ENCODE results near the gene WDR45. TPM values are rescaled to one million over a fixed set of nuclear protein-coding genes. Genes with fewer than 3 reads are reported as not detected.

WDR45 gene
- total RNA-seq, 2 donors from 2014 or later: 52.3 to 61.1 TPM

Other genes starting within 250 kb of the WDR45 start
- 1 to 10 TPM; 3.9 to 9.8 TPM for gene PCSK1N, start 244.3 kb downstream of the WDR45 start, total RNA-seq
- gene TIMM17B, start 182.1 kb downstream of the WDR45 start, total RNA-seq: 10 to 100 TPM; 52.4 to 60.3 TPM
- gene PQBP1, start 182.0 kb downstream of the WDR45 start, total RNA-seq: 10 to 100 TPM; 49.5 to 63.7 TPM
- gene SLC35A2, start 168.2 kb downstream of the WDR45 start, total RNA-seq: 10 to 100 TPM; 13.8 to 17.4 TPM
- gene PIM2, start 160.9 kb downstream of the WDR45 start, total RNA-seq: 1 to 10 TPM; 4.0 to 5.5 TPM
- gene OTUD5, start 122.3 kb downstream of the WDR45 start, total RNA-seq: 10 to 100 TPM; 19.0 to 27.0 TPM
- 1 to 10 TPM in 1 of 2 donors, under 1 TPM in 1; 0.99 to 1.4 TPM for gene KCND1, start 108.0 kb downstream of the WDR45 start, total RNA-seq
- 10 to 100 TPM; 23.7 to 25.4 TPM for gene GRIPAP1, start 77.6 kb downstream of the WDR45 start, total RNA-seq
- 10 to 100 TPM; 34.5 to 36.2 TPM for gene TFE3, start 36.5 kb downstream of the WDR45 start, total RNA-seq
- 1 to 10 TPM; 2.4 to 2.7 TPM for gene CCDC120, start 20.9 kb downstream of the WDR45 start, total RNA-seq
- 10 to 100 TPM; 15.6 to 20.1 TPM for gene PRAF2, start 5.9 kb downstream of the WDR45 start, total RNA-seq
- 10 to 100 TPM; 17.1 to 19.4 TPM for gene GPKOW, start 43.8 kb upstream of the WDR45 start, total RNA-seq
- 1 to 10 TPM; 7.7 to 7.9 TPM for gene MAGIX, start 82.9 kb upstream of the WDR45 start, total RNA-seq
- 100 to 1,000 TPM in 1 of 2 donors, 10 to 100 TPM in 1; 97.5 to 114 TPM for gene PLP2, start 92.0 kb upstream of the WDR45 start, total RNA-seq
- gene PRICKLE3, start 106.5 kb upstream of the WDR45 start, total RNA-seq: 10 to 100 TPM in 1 of 2 donors, 1 to 10 TPM in 1; 9.9 to 14.8 TPM
- 1 to 10 TPM; 1.8 to 2.8 TPM for gene SYP, start 120.3 kb upstream of the WDR45 start, total RNA-seq
- under 1 TPM; 0.03 to 0.21 TPM for gene CACNA1F, start 153.5 kb upstream of the WDR45 start, total RNA-seq
- gene CCDC22, start 155.6 kb upstream of the WDR45 start, total RNA-seq: 10 to 100 TPM in 1 of 2 donors, 1 to 10 TPM in 1; 8.8 to 10.7 TPM
- not detected for gene FOXP3, start 184.8 kb upstream of the WDR45 start, total RNA-seq
- gene PPP1R3F, start 189.9 kb upstream of the WDR45 start, total RNA-seq: 10 to 100 TPM; 17.5 to 22.5 TPM
- not detected for gene GAGE10, start 223.8 kb upstream of the WDR45 start, total RNA-seq
- gene GAGE12J, start 242.2 kb upstream of the WDR45 start, total RNA-seq: not detected